Measurements from ENCODE around the gene MLLT10.

DNA sequence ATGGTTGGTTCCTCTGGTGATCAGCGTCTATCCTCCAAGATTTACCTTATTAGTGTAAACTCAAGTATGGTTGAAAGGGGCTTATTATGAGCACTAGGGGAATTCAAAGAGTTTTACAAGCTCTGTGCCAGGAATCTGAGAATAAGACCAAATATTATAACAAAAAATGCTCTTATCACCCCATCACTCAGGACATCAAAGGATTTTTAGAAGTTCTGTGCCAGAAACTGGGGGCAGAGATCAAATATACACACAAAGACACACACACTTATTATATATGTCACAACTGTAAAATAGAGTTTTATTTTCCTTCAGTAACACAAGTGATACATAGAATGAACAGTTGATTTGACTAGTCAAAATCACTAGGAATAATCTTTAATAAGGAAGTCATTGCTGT is 89.3 kb downstream of the MLLT10 start:
- TF ChIP-seq POLR2AphosphoS5 (IDR thresholded peaks at IDR 0.05; ENCODE audit: low read depth, low read length) (no peak), POLR2A (IDR thresholded peaks at IDR 0.05; ENCODE audit: low read depth, low read length) (no peak), TAF1 (IDR thresholded peaks at IDR 0.05; ENCODE audit: borderline replicate concordance, low read depth, low read length) (no peak)
